ENCODE results near the gene RAP1GAP2. TPM values are rescaled to one million over a fixed set of nuclear protein-coding genes. Genes with fewer than 3 reads are reported as not detected.
A peak's percentile ranks its signal among the peaks of the same experiment; 100 is the strongest.

RAP1GAP2 gene
- polyA plus RNA-seq, 3 donors: 1.5 to 48.4 (median 6.1) TPM

- no peaks in the 10 kb centered on the region for H3K4me1 ChIP-seq (ENCODE audit: control insufficient read depth in 1 of 2, insufficient read depth in 2 of 2, low read length in 2 of 2)
- no peaks in the 10 kb centered on the region for H3K9me3 ChIP-seq (replicated peaks in 1 of 2; ENCODE audit: control insufficient read depth in 1 of 2, insufficient read depth in 1 of 2, low read length in 2 of 2)
- peaks cover 70% of the 10 kb centered on the region for H4K20me1 ChIP-seq (ENCODE audit: insufficient read depth, low read length)
- no peaks in the 10 kb centered on the region for H3K79me2 ChIP-seq (ENCODE audit: insufficient read depth, low read length)
- H3K4me3 ChIP-seq (replicated peaks in 1 of 3; ENCODE audit: low read depth in 2 of 3, low read length in 3 of 3): no peak overlapping the region
- intact Hi-C loops (cut with micrococcal nuclease): no loop called here
- H3K4me2 ChIP-seq (replicated peaks; ENCODE audit: extremely low read depth, low read length, poor library complexity, severe bottlenecking): no peak overlapping the region
- no peak overlapping the region for H3K9ac ChIP-seq (ENCODE audit: insufficient read depth, low read length, poor library complexity, severe bottlenecking)
- DNase-seq: no peak
- Mint-ChIP-seq H3K27ac (peak overlapping the region in 1 of 7 donors; percentile 58), H3K36me3 (peaks cover 66 to 83% of the 10 kb centered on the region in 2 donors), H3K4me3 (no peak overlapping the region), H3K9me3 (peaks cover 0 to 5% (median 0%) of the 10 kb centered on the region in 7 donors), H3K4me1 (no peaks in the 10 kb centered on the region), H3K27me3 (ENCODE audit: low read depth in 3 of 3) (peaks cover 0 to 2% (median 0%) of the 10 kb centered on the region in 3 donors)
- no peak for TF ChIP-seq CTCF (IDR thresholded peaks at IDR 0.05)
- no peak overlapping the region for H3K27ac ChIP-seq (ENCODE audit: low read depth in 1 of 2, low read length in 2 of 2)
- 93% methylated on average over 13 of the region's 21 CpGs for WGBS (ENCODE audit: insufficient coverage)
- peaks cover 66 to 82% of the 10 kb centered on the region in 2 donors for H3K36me3 ChIP-seq (replicated peaks in 1 of 2; ENCODE audit: control insufficient read depth in 1 of 2, insufficient read depth in 2 of 2, low read length in 2 of 2)
- no peaks in the 10 kb centered on the region for H3K27me3 ChIP-seq (ENCODE audit: control insufficient read depth in 2 of 2, insufficient read depth in 2 of 2, low read length in 2 of 2)
- H2AFZ ChIP-seq (ENCODE audit: insufficient read depth, low read depth, low read length, poor library complexity, severe bottlenecking): no peak overlapping the region
Measured at GRCh38 chr17:2963332-2964027, 167.2 kb downstream of the RAP1GAP2 start.

GRCh38 chr17:2964028-2964356 is 167.8 kb downstream of the RAP1GAP2 start:
- intact Hi-C loops (cut with micrococcal nuclease): no loop called here
- Mint-ChIP-seq H3K4me3 (no peak overlapping the region), H3K27me3 (ENCODE audit: low read depth in 3 of 3) (peaks cover 0 to 2% (median 0%) of the 10 kb centered on the region in 3 donors), H3K4me1 (no peaks in the 10 kb centered on the region), H3K9me3 (peaks cover 0 to 5% (median 0%) of the 10 kb centered on the region in 7 donors), H3K27ac (peak overlapping the region in 2 of 7 donors; percentile 25 to 58), H3K36me3 (peaks cover 67 to 86% of the 10 kb centered on the region in 2 donors)
- no peak for TF ChIP-seq CTCF (IDR thresholded peaks at IDR 0.05)
- no peak overlapping the region for H2AFZ ChIP-seq (ENCODE audit: insufficient read depth, low read depth, low read length, poor library complexity, severe bottlenecking)
- H4K20me1 ChIP-seq (ENCODE audit: insufficient read depth, low read length): peaks cover 65% of the 10 kb centered on the region
- no peaks in the 10 kb centered on the region for H3K4me1 ChIP-seq (ENCODE audit: control insufficient read depth in 1 of 2, insufficient read depth in 2 of 2, low read length in 2 of 2)
- no peak overlapping the region for H3K4me3 ChIP-seq (replicated peaks in 1 of 3; ENCODE audit: low read depth in 2 of 3, low read length in 3 of 3)
- no peaks in the 10 kb centered on the region for H3K9me3 ChIP-seq (replicated peaks in 1 of 2; ENCODE audit: control insufficient read depth in 1 of 2, insufficient read depth in 1 of 2, low read length in 2 of 2)
- DNase-seq: no peak
- no peak overlapping the region for H3K27ac ChIP-seq (ENCODE audit: low read depth in 1 of 2, low read length in 2 of 2)
- no peaks in the 10 kb centered on the region for H3K79me2 ChIP-seq (ENCODE audit: insufficient read depth, low read length)
- H3K9ac ChIP-seq (ENCODE audit: insufficient read depth, low read length, poor library complexity, severe bottlenecking): no peak overlapping the region
- WGBS (ENCODE audit: insufficient coverage): 97% methylated on average over 3 of the region's 6 CpGs
- H3K27me3 ChIP-seq (ENCODE audit: control insufficient read depth in 2 of 2, insufficient read depth in 2 of 2, low read length in 2 of 2): no peaks in the 10 kb centered on the region
- H3K36me3 ChIP-seq (replicated peaks in 1 of 2; ENCODE audit: control insufficient read depth in 1 of 2, insufficient read depth in 2 of 2, low read length in 2 of 2): peaks cover 69 to 81% of the 10 kb centered on the region in 2 donors
- H3K4me2 ChIP-seq (replicated peaks; ENCODE audit: extremely low read depth, low read length, poor library complexity, severe bottlenecking): no peak overlapping the region

Data from CD14-positive monocyte (primary cell).